T-helper 17 cell (primary cell): Measurements from ENCODE around the gene CENPF. TPM values are rescaled to one million over a fixed set of nuclear protein-coding genes. Genes with fewer than 3 reads are reported as not detected.
"Not testable (repeated sequence)": the region's sequence is repeated elsewhere in the genome, so short reads cannot be mapped to it uniquely, and the experiment has no call there.

ENCODE experiments used
- ATAC-seq: fragments of 150-1000 bp; cut with Tn5 transposase; 2 replicates; pipeline ENCODE4 v1.10.0; 2021; ENCODE audit warnings: mild to moderate bottlenecking, moderate library complexity
- DNase-seq, 3 donors: peaks; one replicate each; pipeline versions ENCODE4 v3.0.0 to v3.0.0-alpha.2; 2020 to 2021
- H3K9me3 ChIP-seq: one replicate; pipeline ENCODE4 v1.7.0; 2013; ENCODE audit warnings: low read length, mild to moderate bottlenecking; ENCODE audit not compliant: control insufficient read depth, poor library complexity, severe bottlenecking
- H3K27ac Mint-ChIP-seq: one replicate; pipeline ENCODE4 v1.8.0; 2022; ENCODE audit warnings: mild to moderate bottlenecking, moderate library complexity, mixed read lengths
- H3K27me3 Mint-ChIP-seq: one replicate; pipeline ENCODE4 v1.8.0; 2022; ENCODE audit warnings: mixed read lengths
- H3K36me3 Mint-ChIP-seq: one replicate; pipeline ENCODE4 v1.8.0; 2022; ENCODE audit warnings: low read depth, mixed read lengths
- H3K4me1 Mint-ChIP-seq: one replicate; pipeline ENCODE4 v1.8.0; 2022; ENCODE audit warnings: mild to moderate bottlenecking, mixed read lengths
- H3K4me3 Mint-ChIP-seq: one replicate; pipeline ENCODE4 v1.8.0; 2022; ENCODE audit warnings: mild to moderate bottlenecking, moderate library complexity, mixed read lengths
- total RNA-seq, 4 donors: library from RNA in 2 of 4; stranded (reverse) in 2 of 4; gene quantifications; one replicate each; pipeline ENCODE4 v1.2.3 and lab custom pipeline; 2022 to 2026

Gene CENPF
- total RNA-seq, 2 donors from 2014 or later: 2.0 to 3.2 TPM

GRCh38 chr1:214588963-214589597 lies 13.9 kb upstream of the CENPF start:
- no peak for DNase-seq
- Mint-ChIP-seq H3K4me1 (peaks cover 2% of the 10 kb centered on the region), H3K27ac (no peak overlapping the region), H3K27me3 (peaks cover 38% of the 10 kb centered on the region), H3K4me3 (no peak overlapping the region), H3K36me3 (peaks cover 4% of the 10 kb centered on the region)
- H3K9me3 ChIP-seq: no peaks in the 10 kb centered on the region
- no peak for ATAC-seq

- Mint-ChIP-seq H3K36me3 (peaks cover 3% of the 10 kb centered on the region), H3K27ac (no peak overlapping the region), H3K4me1 (peaks cover 2% of the 10 kb centered on the region), H3K27me3 (peaks cover 35% of the 10 kb centered on the region), H3K4me3 (no peak overlapping the region)
- no peaks in the 10 kb centered on the region for H3K9me3 ChIP-seq
- no peak for ATAC-seq
- no peak for DNase-seq
Measured at GRCh38 chr1:214590696-214591095, 12.3 kb upstream of the CENPF start.

DNA sequence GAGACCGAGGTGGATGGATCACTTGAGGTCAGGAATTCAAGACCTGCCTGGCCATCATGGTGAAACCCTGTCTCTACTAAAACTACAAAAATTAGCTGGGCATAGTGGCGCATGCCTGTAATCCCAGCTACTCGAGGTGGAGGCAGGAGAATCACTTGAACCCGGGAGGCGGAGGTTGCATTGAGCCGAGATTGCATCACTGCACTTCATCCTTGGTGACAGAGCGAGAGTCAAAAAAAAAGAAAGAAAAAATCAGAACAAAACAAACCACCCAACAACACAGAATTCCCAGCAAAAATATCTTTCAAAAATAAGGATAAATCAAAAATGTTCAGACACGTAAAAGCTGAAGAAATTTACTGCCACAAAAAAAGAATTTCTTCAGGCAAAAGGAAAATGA lies 11.1 kb upstream of the CENPF start:
- not testable (repeated sequence) for H3K4me1 Mint-ChIP-seq

GRCh38 chr1:214593158-214593557 lies 9.8 kb upstream of the CENPF start:
- H3K4me3 Mint-ChIP-seq: no peak overlapping the region
- H3K4me1 Mint-ChIP-seq: peaks cover 2% of the 10 kb centered on the region

More for the DNA sequence above, 11.1 kb upstream of the CENPF start:
- not testable (repeated sequence) for DNase-seq, H3K27ac Mint-ChIP-seq, H3K4me3 Mint-ChIP-seq, H3K9me3 ChIP-seq, ATAC-seq, H3K36me3 Mint-ChIP-seq
- H3K27me3 Mint-ChIP-seq: peaks cover 25% of the 10 kb centered on the region

DNA sequence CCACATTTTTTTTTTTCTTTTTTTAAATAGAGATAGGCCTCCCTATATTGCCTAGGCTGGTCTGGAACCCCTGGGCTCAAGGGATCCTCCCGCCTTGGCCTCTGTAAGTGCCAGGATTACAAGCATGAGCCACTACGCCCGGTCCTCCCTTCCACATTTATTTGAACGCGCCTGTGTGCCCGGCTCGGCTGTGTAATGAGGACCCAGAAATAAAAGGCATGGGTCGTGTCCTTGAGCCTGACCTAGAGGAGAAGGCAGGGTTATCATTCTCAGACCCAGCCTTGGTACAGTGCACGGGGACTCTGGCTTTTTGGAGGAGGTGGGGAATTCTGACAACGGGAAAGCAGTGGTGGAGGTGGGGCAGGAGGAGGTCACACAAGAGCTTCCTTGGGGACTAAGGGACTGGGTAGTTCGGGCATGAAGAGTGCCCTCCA lies 841 bp downstream of the CENPF start:
- peak overlapping the region; percentile 90 for H3K27ac Mint-ChIP-seq
- no peaks in the 10 kb centered on the region for H3K27me3 Mint-ChIP-seq
- ATAC-seq (no peak), DNase-seq (no peak)
- peaks cover 19% of the 10 kb centered on the region for H3K4me1 Mint-ChIP-seq
- no peaks in the 10 kb centered on the region for H3K9me3 ChIP-seq
- peak overlapping the region; percentile 98 for H3K4me3 Mint-ChIP-seq
- no peaks in the 10 kb centered on the region for H3K36me3 Mint-ChIP-seq

More at GRCh38 chr1:214593158-214593557, 9.8 kb upstream of the CENPF start:
- H3K9me3 ChIP-seq: no peaks in the 10 kb centered on the region
- ATAC-seq (no peak), DNase-seq (no peak)
- Mint-ChIP-seq H3K27ac (no peak overlapping the region), H3K36me3 (peaks cover 2% of the 10 kb centered on the region), H3K27me3 (peaks cover 25% of the 10 kb centered on the region)

DNA sequence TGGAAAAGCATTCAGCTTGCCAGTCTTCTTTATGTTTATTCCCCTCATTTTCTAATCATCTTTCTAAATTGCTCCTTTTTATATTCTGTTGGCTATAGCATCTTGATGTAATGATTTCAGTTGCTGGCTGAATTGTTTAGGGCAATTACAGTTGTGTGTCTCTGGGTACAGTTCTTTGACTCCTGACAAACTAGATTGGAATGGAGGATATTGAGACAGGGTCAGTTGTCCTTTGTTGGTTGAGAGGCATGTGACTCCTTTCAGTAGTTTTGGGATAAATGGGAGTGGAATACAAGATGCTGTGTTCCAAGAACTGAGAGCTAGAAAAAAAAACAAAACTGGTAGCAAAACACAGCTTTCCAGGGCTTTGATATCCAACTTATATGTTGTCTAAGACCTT lies 1.5 kb downstream of the CENPF start:
- peak overlapping the region; percentile 98 for H3K4me3 Mint-ChIP-seq
- peaks cover 19% of the 10 kb centered on the region for H3K4me1 Mint-ChIP-seq
- peak overlapping the region; percentile 90 for H3K27ac Mint-ChIP-seq

GRCh38 chr1:214605484-214605883 lies 2.5 kb downstream of the CENPF start:
- not testable (repeated sequence) for H3K4me3 Mint-ChIP-seq, H3K36me3 Mint-ChIP-seq, ATAC-seq, H3K9me3 ChIP-seq, H3K27ac Mint-ChIP-seq, DNase-seq, H3K27me3 Mint-ChIP-seq
- peaks cover 19% of the 10 kb centered on the region for H3K4me1 Mint-ChIP-seq

More for the DNA sequence above, 1.5 kb downstream of the CENPF start:
- no peaks in the 10 kb centered on the region for H3K36me3 Mint-ChIP-seq
- DNase-seq: no peak
- H3K27me3 Mint-ChIP-seq: no peaks in the 10 kb centered on the region
- H3K9me3 ChIP-seq: no peaks in the 10 kb centered on the region
- no peak for ATAC-seq

- H3K9me3 ChIP-seq, ATAC-seq, H3K27me3 Mint-ChIP-seq, DNase-seq, H3K27ac Mint-ChIP-seq, H3K4me3 Mint-ChIP-seq, H3K36me3 Mint-ChIP-seq: not testable (repeated sequence)
- H3K4me1 Mint-ChIP-seq: peaks cover 17% of the 10 kb centered on the region
Measured at GRCh38 chr1:214605933-214606925, 3.2 kb downstream of the CENPF start.

- H3K4me1 Mint-ChIP-seq: peaks cover 17% of the 10 kb centered on the region
- H3K9me3 ChIP-seq, ATAC-seq, H3K27ac Mint-ChIP-seq, H3K4me3 Mint-ChIP-seq, H3K27me3 Mint-ChIP-seq, H3K36me3 Mint-ChIP-seq, DNase-seq: not testable (repeated sequence)
Measured at GRCh38 chr1:214607492-214608215, 4.7 kb downstream of the CENPF start.

DNA sequence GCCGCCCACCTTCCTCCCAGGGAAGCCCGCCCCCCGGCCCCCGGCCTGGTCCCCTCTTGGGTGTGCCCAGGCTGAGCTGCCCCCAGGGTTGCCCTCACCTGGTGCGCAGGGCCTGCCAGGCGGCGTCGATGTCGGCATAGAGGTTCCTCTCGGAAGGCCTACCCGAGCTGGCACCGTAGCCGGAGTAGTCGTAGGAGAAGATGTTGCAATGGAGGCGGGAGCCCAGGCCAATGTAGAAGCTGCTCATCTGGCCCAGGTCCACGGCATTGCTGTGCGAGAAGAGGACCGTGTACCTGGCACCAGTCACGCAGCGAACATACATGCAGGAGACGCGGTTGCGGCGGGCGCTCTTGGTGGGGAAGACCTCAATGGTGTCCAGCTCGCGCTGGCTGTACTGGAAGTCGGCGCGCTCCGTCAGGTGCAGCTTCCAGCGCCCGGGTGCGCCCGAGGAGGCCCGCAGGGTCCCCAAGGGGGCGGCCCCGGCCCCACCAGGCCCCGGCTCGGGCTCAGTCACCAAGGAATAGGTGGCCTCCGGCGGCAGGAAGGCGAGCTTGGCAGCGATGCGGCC lies 5.3 kb downstream of the CENPF start:
- DNase-seq, H3K27ac Mint-ChIP-seq, H3K4me3 Mint-ChIP-seq, H3K36me3 Mint-ChIP-seq, ATAC-seq, H3K27me3 Mint-ChIP-seq, H3K9me3 ChIP-seq: not testable (repeated sequence)
- H3K4me1 Mint-ChIP-seq: peaks cover 13% of the 10 kb centered on the region

DNA sequence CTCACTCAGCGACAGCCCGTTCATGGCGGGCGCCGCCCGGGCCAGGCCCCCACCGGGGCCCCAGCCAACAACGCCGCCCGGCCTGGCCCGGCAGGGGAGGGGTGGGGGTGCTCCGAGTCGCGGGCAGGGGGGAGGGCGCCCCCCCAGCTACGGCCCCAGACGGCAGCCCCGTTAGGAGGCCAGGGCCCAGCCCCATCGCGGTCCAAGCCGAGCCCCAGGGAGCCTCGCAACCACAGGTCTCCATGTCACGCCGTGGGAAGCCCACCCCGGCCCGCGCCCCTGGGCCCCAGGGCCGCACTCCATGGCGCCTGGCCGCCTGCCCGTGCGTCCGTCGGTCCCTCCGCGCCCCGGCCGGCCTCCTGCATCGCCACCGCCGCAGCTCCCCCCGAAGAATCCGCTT lies 5.8 kb downstream of the CENPF start:
- not testable (repeated sequence) for H3K4me1 Mint-ChIP-seq, DNase-seq, H3K27me3 Mint-ChIP-seq, H3K4me3 Mint-ChIP-seq, H3K36me3 Mint-ChIP-seq, ATAC-seq, H3K27ac Mint-ChIP-seq, H3K9me3 ChIP-seq

DNA sequence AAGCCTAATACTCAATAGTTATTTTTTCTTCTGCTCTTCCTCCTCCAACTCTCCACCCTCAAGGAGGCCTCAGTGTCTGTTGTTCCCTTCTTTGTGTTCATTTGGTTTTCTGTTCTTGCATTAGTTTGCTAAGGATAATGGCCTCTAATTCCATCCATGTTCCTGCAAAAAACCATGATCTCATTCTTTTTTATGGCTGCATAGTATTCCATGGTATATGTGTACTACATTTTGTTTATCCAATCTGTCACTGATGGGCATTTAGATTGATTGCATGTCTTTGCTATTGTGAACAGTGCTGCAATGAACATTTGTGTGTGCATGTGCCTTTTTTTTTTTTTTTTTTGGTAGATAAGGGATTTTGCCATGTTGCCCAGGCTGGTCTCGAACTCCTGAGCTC lies 6.7 kb downstream of the CENPF start:
- Mint-ChIP-seq H3K27ac (no peak overlapping the region), H3K27me3 (no peaks in the 10 kb centered on the region), H3K36me3 (no peaks in the 10 kb centered on the region), H3K4me3 (no peak overlapping the region), H3K4me1 (peaks cover 2% of the 10 kb centered on the region)
- H3K9me3 ChIP-seq: no peaks in the 10 kb centered on the region
- no peak for ATAC-seq
- DNase-seq: no peak

GRCh38 chr1:214610136-214610535 lies 7.1 kb downstream of the CENPF start:
- not testable (repeated sequence) for H3K9me3 ChIP-seq, H3K4me3 Mint-ChIP-seq, DNase-seq, H3K27ac Mint-ChIP-seq, ATAC-seq, H3K27me3 Mint-ChIP-seq, H3K4me1 Mint-ChIP-seq, H3K36me3 Mint-ChIP-seq
